Vein endothelial cell (primary cell): Measurements from ENCODE around the gene ATP6V0D1. TPM values are rescaled to one million over a fixed set of nuclear protein-coding genes. Genes with fewer than 3 reads are reported as not detected.

ENCODE experiments used
- small RNA-seq: library from RNA; depleted of rRNA; stranded (forward); fragments of <200 nt; gene quantifications from one replicate; pipeline ENCODE3, GENCODE V24; 2012
- total RNA-seq: library from RNA; depleted of rRNA; stranded (reverse); fragments of >200 nt; gene quantifications from 2 replicates; pipeline ENCODE4 v1.2.3, GENCODE V29; 2012

Gene ATP6V0D1
- total RNA-seq = 114 and 123 TPM in 2 replicates

DNA sequence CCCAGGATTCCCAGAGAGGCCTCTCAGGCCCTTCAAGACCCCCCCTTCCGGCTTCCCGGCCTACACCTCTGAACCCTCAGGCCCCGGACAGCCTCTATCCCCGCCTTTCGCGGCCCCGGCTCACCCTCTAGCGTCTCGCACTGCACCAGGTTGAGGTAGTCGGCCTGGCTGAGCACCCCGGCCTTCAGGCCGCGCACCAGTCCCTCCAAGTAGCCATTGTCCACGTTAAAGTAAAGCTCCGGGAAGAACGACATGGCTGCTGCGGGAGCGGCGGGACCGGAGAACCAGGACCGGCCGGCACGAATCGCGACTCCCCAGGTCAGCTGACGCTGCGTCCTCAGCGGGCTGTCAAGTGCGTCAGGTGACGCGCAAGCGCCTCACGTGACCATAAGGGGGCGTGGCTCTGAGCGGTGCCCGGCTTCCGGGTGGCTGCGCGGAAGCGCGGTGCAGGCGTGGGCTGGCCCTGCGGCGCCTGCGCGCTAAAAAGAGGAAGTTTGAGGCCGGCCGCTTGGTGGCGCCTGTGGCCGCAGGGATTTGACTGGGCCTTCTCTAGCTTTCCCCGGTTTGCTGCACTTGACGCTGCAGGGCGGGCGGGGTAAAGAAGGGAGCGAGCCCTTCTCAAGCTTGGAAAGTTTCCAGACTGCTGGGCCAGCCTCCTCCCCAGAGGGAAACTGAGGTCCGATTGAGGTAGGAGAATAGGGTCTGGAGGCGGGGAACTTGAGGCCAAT, at the start of gene ATP6V0D1:
Gene ATP6V0D1 (minus strand): TSS at position 325 of the 728 bp plus-strand sequence. CDS start 71 bp downstream, at position 254.

DNA sequence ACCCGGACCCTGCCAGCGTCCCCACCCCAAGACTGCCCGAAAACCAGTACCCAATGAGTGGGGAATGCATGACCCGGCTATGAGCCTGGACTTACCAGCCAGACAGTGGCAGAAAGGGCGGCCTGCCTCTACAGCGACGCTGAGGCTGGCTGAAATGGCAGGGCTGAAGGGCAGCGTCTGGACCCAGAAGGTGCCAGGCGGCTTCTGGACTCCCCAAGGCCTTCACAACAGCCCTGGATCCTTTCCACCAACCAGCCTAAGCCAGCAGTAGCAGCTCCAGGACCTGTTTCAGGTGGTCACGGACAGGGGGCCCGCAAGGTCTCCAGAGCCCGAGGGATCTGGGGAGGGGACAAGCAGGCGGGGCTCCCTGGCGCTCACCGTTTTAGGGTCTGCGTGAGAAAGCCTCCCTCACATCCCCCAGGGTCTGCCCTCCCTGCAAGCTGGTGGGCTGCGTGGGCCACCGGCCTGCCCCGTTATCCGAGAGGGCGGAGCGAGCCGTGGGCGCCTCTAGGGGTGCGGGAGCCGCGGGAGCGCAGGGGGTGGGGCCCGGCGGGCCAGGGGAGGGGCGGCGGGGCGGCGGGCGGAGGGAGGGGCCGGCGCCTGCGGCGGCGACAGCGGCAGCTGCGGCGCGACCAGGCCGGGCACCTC, 47.4 kb upstream of the ATP6V0D1 start, which contains the start of gene RIPOR1:
Gene RIPOR1 (plus strand): TSS at position 608 of the 648 bp plus-strand sequence. CDS start 9,618 bp downstream, outside the sequence.

DNA sequence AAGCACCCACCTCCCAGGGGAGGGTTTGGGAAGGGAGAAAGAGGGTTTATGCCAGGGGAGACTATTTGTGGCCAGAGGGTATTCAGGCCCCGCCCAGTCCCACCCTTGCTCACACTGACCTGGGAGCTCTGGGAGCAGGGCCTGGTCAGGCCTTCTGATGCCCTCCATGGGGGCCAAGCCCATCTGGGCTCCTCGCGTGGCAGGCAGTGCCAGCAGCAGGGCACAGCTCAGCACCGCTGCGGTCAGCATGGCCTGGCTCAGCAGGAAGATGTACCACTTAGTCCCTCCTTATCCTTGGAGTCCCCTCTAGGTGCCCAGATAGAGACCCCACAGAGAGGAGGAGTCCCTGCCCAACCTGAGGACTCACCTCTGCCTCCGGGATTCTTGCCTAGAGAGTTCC, 2.2 kb upstream of the ATP6V0D1 start, which contains the start of gene AGRP:
Gene AGRP (minus strand): TSS at position 398 of the 400 bp plus-strand sequence. CDS start 149 bp downstream, at position 249.

DNA sequence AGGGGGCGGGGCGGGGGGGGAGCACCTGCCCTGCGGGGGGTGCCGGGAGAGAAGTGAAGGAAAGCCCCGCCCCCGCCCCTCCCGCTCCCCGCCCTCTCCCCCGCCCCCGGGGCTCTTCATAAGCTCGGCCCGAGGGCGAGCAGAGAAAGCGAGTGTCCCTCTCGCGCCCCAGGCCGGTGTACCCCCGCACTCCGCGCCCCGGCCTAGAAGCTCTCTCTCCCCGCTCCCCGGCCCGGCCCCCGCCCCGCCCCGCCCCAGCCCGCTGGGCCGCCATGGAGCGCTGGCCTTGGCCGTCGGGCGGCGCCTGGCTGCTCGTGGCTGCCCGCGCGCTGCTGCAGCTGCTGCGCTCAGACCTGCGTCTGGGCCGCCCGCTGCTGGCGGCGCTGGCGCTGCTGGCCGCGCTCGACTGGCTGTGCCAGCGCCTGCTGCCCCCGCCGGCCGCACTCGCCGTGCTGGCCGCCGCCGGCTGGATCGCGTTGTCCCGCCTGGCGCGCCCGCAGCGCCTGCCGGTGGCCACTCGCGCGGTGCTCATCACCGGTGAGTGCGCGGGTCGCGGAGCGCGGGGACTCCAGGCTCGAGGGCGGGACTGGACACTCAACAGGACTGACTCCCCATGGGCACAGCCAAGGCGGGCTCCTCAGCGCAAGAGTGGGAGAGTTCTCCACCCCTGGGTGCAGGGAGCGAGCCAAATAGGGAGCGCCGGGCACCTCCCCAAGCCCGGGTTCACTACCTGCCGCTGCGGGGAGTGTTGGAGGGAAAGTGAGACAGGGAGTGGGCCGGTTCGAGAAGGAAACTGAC, 49.8 kb downstream of the ATP6V0D1 start, which contains the start of gene HSD11B2:
Gene HSD11B2 (plus strand): TSS at position 145 of the 798 bp plus-strand sequence. CDS start 128 bp downstream, at position 273.

DNA sequence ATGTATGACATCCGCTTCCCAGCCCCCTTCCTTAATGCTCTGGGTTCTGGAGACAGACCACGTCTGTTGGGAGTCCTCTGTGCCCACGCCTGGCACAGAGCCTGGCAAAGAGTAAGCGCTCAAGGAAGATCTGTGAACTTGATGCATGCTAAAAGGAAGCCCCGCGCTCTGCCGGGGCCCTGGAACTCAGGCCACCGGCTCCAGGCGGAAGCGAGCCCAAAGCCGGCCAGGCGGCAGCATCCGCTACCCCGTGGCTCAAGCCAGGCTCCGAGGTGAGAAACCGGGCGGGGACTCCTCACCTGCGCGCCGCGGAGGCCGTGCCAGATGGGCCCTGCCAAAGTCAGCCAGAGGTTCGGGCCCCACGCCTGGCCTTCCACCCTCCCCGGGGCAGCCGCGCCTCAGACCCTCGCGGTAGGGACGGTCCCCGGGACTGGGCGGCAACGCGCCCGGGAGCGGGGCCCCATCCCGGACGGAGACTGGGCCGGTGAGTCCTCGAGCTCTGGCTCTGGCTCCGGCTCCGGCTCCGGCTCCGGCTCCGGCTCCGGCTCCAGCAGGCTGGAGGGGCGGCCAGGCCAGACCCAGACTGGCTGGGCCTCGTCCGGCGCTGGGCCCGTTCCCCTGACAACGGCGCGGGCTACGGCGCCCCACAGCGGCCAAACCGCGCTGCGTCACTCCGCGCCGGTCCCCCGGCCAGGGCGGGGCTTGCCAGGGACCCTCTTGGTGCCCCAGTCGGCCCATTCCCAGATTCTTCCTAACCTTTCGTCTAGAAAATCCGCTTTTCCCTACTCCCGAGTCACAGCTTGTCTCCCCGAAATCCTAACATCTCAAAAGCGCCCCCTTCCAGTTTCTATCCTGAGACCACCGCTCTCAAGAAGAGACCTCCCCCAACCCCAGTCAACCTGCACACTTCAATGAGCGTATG, 64.8 kb downstream of the ATP6V0D1 start, which contains the start of gene ZDHHC1:
Gene ZDHHC1 (minus strand): TSS at position 606 of the 922 bp plus-strand sequence. CDS start 8,702 bp downstream, outside the sequence.

DNA sequence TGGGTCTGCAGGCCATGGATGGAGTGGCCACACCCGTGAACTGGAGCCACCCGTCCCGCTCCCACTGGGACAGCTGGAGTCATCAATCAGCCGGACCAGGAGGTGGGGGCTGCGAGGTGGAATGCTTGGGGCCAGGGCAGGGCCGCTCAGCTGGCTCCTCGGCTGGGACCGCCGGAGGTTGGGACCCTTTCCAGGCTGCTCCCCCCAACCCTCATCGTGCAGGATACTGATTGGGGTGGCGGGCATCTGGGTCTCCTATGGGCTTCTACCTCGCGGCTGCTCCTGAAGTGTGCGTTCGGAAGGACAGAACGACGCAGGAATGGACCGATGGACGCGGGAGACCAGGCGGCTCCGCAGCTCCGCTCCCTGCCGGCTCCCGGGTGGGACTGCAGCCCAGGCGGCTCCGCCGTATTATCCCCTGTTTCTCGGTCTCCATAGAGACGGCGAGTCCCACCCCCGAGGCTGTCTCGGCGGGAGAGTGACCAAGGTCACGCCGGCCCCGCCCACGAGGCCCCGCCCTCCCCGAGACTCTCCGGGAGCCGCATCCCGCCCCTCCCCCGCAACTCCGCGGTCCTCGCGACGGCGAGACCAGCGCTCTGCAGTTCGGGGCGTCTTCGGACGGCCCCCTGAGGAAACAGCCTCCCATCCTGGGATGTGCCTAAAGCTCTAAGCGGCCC, 87.7 kb downstream of the ATP6V0D1 start, which contains the start of gene TPPP3:
Gene TPPP3 (minus strand): TSS at position 388 of the 677 bp plus-strand sequence. CDS start 2,387 bp downstream, outside the sequence.

Small RNA genes within 50 kb of the gene (small RNA-seq; reads per million reads assigned to genes)
- gene RNU1-123P = not detected

Other genes with a start within 250 kb of the ATP6V0D1 start
- 30.7 and 41.8 TPM in 2 replicates for gene FHOD1, start 233.7 kb downstream of the ATP6V0D1 start, total RNA-seq
- gene SLC9A5, start 232.2 kb downstream of the ATP6V0D1 start, total RNA-seq = 0.86 and 1.6 TPM in 2 replicates
- gene PLEKHG4, start 201.6 kb downstream of the ATP6V0D1 start, total RNA-seq = 16.5 and 23.8 TPM in 2 replicates
- under 0.01 and 0.33 TPM in 2 replicates for gene KCTD19, start 154.4 kb downstream of the ATP6V0D1 start, total RNA-seq
- 0.29 TPM in 1 of 2 replicates, not detected in the other for gene LRRC36, start 154.3 kb downstream of the ATP6V0D1 start, total RNA-seq
- gene TPPP3, start 87.7 kb downstream of the ATP6V0D1 start, total RNA-seq = not detected in 2 replicates
- 8.5 and 13.1 TPM in 2 replicates for gene ZDHHC1, start 64.7 kb downstream of the ATP6V0D1 start, total RNA-seq
- 0.10 and 0.65 TPM in 2 replicates for gene HSD11B2, start 50.0 kb downstream of the ATP6V0D1 start, total RNA-seq
- not detected in 2 replicates for gene AGRP, start 2.4 kb upstream of the ATP6V0D1 start, total RNA-seq
- gene RIPOR1, start 47.7 kb upstream of the ATP6V0D1 start, total RNA-seq = 57.8 and 62.6 TPM in 2 replicates
- 32.7 and 34.2 TPM in 2 replicates for gene CTCF, start 81.4 kb upstream of the ATP6V0D1 start, total RNA-seq
- gene CARMIL2, start 164.0 kb upstream of the ATP6V0D1 start, total RNA-seq = 0.67 and 1.3 TPM in 2 replicates
- 25.4 and 28.4 TPM in 2 replicates for gene ACD, start 179.1 kb upstream of the ATP6V0D1 start, total RNA-seq
- gene PARD6A, start 179.8 kb upstream of the ATP6V0D1 start, total RNA-seq = 1.3 and 2.2 TPM in 2 replicates
- gene ENKD1, start 185.6 kb upstream of the ATP6V0D1 start, total RNA-seq = 9.6 and 21.2 TPM in 2 replicates
- 2.0 and 2.4 TPM in 2 replicates for gene C16orf86, start 185.7 kb upstream of the ATP6V0D1 start, total RNA-seq
- gene GFOD2, start 238.2 kb upstream of the ATP6V0D1 start, total RNA-seq = 52.3 and 53.9 TPM in 2 replicates